ENCODE measurements around the gene DLGAP1. TPM values are rescaled to one million over a fixed set of nuclear protein-coding genes. Genes with fewer than 3 reads are reported as not detected.

The DLGAP1 gene
- total and polyA plus RNA-seq, 2 of the 8 experiments (the other 6 are each of a cell fraction or from before 2014, with no cell fraction given) = 11.8 to 16.9 TPM

DNA sequence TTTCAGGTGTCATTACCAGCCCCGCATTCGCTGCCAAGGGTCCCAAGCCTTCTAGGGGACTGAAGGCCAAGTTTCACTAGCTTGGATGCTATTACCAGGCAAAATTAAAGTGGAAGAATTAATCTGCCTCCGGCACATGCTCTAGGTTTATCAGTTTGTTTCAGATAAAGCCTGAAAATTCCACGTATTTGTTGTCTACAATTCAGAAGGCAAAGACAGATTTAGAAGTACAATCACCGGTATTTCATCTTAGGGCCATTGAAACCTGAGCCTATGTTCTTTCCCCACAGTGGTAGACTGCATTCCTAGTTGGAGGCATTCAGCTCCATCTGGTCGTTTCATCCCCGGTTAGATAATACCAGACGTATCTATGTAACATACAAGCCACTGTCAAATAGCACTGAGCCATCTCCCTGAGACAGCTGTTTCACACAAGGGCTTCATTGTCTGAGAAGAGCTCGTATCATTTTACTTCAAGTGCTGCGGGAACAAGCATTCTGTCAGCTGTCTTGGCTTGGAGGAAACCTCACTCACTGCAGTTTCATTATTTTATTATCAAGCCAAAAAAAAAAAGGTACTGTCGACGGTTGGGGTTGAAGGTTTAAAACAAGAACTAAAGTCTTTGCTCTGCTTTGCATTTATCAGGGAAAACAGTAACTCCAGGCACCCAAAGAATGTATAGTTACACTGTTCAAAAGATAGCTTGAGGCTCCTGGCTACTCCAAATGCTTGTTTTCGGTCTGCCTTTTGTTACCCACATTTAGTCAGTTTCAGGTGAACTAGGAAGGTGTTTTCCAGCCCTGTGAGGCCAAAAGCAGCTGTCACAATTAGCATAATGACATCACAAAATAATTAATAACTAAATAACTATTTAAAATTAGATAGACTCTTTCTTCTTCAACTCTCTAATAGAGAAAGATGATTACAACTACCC lies 928.4 kb downstream of the DLGAP1 start (continued):
- TF ChIP-seq SP2 (IDR thresholded peaks at IDR 0.05; ENCODE audit: low read length) (no peak), EGR1 (IDR thresholded peaks at IDR 0.05; ENCODE audit: borderline replicate concordance, low read depth, low read length) (no peak), POLR2A (IDR thresholded peaks at IDR 0.05; ENCODE audit: control extremely low read depth in 1 of 2, low read depth in 2 of 2, low read length in 2 of 2) (peak in 1 of 2 experiments; percentile 29; a peak in 1 of 3 replicates), CBX8 (IDR thresholded peaks at IDR 0.05; ENCODE audit: borderline replicate concordance, low read depth, low read length) (no peak), POLR2AphosphoS5 (IDR thresholded peaks at IDR 0.05; ENCODE audit: low read depth, low read length) (no peak), SP4 (IDR thresholded peaks at IDR 0.05; ENCODE audit: low read length) (no peak), RAD21 (IDR thresholded peaks at IDR 0.05 in 1 of 2, conservative IDR thresholded peaks at IDR 0.05 in 1 of 2; ENCODE audit: low read depth in 2 of 2, low read length in 2 of 2) (no peak), TAF1 (IDR thresholded peaks at IDR 0.05; ENCODE audit: low read depth, low read length) (no peak), FOSL1 (IDR thresholded peaks at IDR 0.05; ENCODE audit: insufficient read depth, low read depth, low read length) (no peak), KDM4A (IDR thresholded peaks at IDR 0.05; ENCODE audit: low read depth, low read length, severe bottlenecking) (no peak), TBP (IDR thresholded peaks at IDR 0.05; ENCODE audit: low read depth, low read length) (no peak), SP1 (IDR thresholded peaks at IDR 0.05; ENCODE audit: low read depth, low read length) (0 out of 2 replicates have a peak, but pooled peaks have one; percentile 61)
- TF ChIP-seq, protein P1, sequence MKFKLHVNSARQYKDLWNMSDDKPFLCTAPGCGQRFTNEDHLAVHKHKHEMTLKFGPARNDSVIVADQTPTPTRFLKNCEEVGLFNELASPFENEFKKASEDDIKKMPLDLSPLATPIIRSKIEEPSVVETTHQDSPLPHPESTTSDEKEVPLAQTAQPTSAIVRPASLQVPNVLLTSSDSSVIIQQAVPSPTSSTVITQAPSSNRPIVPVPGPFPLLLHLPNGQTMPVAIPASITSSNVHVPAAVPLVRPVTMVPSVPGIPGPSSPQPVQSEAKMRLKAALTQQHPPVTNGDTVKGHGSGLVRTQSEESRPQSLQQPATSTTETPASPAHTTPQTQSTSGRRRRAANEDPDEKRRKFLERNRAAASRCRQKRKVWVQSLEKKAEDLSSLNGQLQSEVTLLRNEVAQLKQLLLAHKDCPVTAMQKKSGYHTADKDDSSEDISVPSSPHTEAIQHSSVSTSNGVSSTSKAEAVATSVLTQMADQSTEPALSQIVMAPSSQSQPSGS (IDR thresholded peaks at IDR 0.05; ENCODE audit: low read length) = no peak
